ENCODE results near the gene MRPL22. TPM values are rescaled to one million over a fixed set of nuclear protein-coding genes. Genes with fewer than 3 reads are reported as not detected.
"Not testable (repeated sequence)": the region's sequence is repeated elsewhere in the genome, so short reads cannot be mapped to it uniquely, and the experiment has no call there.

The MRPL22 gene
- total RNA-seq, 4 donors from 2014 or later: 12.2 to 18.1 (median 14.3) TPM

DNA sequence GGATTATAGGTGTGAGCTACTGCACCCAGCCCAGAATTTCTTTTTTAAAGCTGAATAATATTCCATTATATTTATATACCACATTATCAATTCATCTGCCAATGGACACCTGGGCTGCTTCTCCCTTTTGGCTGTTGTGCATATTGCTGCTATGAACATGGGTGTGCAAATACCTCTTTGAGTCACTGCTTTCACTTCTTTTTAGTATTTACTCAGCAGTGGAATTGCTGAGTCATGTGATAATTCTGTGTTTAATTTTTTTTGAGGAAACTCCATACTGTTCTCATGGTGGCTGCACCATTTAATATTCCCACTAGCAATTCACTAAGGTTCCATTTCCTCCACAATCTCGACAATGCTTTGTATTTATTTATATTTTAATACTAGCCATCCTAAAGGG is 36.5 kb downstream of the MRPL22 start:
- Histone ChIP-seq H3K27me3 (no peaks in the 10 kb centered on the region), H3K4me1 (peaks cover 0 to 3% (median 0%) of the 10 kb centered on the region in 4 donors), H3K36me3 (peaks cover 0 to 17% (median 0%) of the 10 kb centered on the region in 3 donors), H3K4me3 (no peak overlapping the region), H3K27ac (no peak overlapping the region), H3K9me3 (peaks cover 0 to 6% (median 0%) of the 10 kb centered on the region in 4 donors)
- WGBS, 2 donors: 70 to 78% methylated on average over 1 of the region's 1 CpG
- no peak for TF ChIP-seq EP300 (IDR thresholded peaks at IDR 0.05)
- no peak for TF ChIP-seq POLR2A (IDR thresholded peaks at IDR 0.05)
- TF ChIP-seq, protein P1, sequence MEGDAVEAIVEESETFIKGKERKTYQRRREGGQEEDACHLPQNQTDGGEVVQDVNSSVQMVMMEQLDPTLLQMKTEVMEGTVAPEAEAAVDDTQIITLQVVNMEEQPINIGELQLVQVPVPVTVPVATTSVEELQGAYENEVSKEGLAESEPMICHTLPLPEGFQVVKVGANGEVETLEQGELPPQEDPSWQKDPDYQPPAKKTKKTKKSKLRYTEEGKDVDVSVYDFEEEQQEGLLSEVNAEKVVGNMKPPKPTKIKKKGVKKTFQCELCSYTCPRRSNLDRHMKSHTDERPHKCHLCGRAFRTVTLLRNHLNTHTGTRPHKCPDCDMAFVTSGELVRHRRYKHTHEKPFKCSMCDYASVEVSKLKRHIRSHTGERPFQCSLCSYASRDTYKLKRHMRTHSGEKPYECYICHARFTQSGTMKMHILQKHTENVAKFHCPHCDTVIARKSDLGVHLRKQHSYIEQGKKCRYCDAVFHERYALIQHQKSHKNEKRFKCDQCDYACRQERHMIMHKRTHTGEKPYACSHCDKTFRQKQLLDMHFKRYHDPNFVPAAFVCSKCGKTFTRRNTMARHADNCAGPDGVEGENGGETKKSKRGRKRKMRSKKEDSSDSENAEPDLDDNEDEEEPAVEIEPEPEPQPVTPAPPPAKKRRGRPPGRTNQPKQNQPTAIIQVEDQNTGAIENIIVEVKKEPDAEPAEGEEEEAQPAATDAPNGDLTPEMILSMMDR (IDR thresholded peaks at IDR 0.05): no peak
- DNase-seq (ENCODE audit: low spot score in 2 of 2): no peak

DNA sequence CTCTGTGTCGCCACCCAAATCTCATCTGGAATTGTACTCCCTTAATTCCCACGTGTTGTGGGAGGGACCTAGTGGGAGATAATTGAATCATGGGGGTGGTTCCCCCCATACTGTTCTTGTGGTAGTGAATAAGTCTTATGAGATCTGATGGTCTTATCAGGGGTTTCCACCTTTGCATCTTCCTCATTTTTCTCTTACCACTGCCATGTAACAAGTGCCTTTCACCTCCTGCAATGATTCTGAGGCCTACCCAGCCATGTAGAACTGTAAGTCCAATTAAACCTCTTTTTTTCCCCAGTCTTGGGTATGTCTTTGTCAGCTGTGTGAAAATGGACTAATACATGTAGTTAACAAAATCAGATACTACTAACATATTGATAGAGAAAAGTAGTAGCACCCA is 37.4 kb downstream of the MRPL22 start:
- not testable (repeated sequence) for H3K9me3 ChIP-seq; H3K4me3 ChIP-seq; DNase-seq (ENCODE audit: low spot score in 2 of 2); H3K27ac ChIP-seq; H3K4me1 ChIP-seq; H3K27me3 ChIP-seq
- WGBS, 2 donors: 90 to 94% methylated on average over 2 of the region's 2 CpGs
- H3K36me3 ChIP-seq: peaks cover 0 to 17% (median 0%) of the 10 kb centered on the region in 3 donors

DNA sequence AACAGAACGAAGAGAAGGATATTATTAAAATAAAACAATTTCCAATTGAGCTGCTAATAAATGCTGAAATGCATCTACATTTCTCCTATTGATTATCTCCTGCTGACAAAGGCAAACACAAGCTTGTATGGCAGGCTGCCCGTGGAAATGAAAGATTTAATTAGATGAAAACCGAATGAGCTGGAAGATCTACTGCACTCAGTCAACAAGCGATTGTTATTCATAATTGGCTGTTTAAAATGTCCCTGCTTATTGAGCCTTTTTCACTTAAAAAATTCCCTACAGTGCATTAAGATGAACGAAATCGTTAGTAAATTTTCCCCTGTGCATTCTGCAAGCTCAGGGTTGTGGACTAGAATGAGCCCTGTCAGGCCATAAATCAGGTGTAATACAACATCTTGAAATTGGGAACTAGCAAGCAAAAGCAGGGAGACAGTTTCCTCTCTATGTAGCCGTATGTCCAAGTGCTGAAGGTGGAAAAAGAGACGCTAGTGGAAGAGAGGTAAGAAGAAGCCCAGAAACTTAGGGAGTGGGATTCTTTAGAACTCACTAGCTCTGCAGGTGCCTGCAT is 44.2 kb downstream of the MRPL22 start:
- Histone ChIP-seq H3K27ac (no peak overlapping the region), H3K4me3 (no peak overlapping the region), H3K9me3 (no peaks in the 10 kb centered on the region), H3K36me3 (no peaks in the 10 kb centered on the region), H3K4me1 (no peaks in the 10 kb centered on the region), H3K27me3 (no peaks in the 10 kb centered on the region)
- 54 to 60% methylated on average over 8 of the region's 8 CpGs for WGBS, 2 donors
- TF ChIP-seq, protein P1 (IDR thresholded peaks at IDR 0.05): no peak
- TF ChIP-seq POLR2A (IDR thresholded peaks at IDR 0.05): no peak
- no peak for TF ChIP-seq EP300 (IDR thresholded peaks at IDR 0.05)
- no peak for DNase-seq (ENCODE audit: low spot score in 2 of 2)

DNA sequence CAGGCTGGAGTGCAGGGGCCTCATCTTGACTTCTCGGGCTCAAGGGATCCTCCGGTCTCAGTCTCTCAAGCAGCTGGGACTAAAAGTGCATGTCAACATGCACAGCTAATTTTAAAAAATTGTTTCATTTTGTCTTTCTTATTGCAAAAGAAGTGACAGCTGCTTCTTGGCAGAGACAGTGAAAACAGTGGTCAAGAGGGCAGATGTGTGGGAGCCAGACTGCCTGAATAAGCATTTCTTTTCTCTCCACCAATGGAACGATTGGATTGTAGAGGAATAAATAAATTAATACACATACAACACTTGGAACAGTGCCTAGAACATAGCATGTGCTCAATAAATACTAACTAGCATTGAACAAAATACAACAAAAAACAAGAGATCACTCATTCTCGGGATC is 45.3 kb downstream of the MRPL22 start:
- no peaks in the 10 kb centered on the region for H3K27me3 ChIP-seq
- no peak overlapping the region for H3K4me3 ChIP-seq
- H3K27ac ChIP-seq: no peak overlapping the region
- WGBS, 2 donors: 27 to 32% methylated on average over 4 of the region's 4 CpGs
- TF ChIP-seq EP300 (IDR thresholded peaks at IDR 0.05) (no peak), POLR2A (IDR thresholded peaks at IDR 0.05) (no peak)
- TF ChIP-seq, protein P1 (IDR thresholded peaks at IDR 0.05): no peak
- DNase-seq (ENCODE audit: low spot score in 2 of 2): no peak
- no peaks in the 10 kb centered on the region for H3K36me3 ChIP-seq
- no peaks in the 10 kb centered on the region for H3K9me3 ChIP-seq
- no peaks in the 10 kb centered on the region for H3K4me1 ChIP-seq

DNA sequence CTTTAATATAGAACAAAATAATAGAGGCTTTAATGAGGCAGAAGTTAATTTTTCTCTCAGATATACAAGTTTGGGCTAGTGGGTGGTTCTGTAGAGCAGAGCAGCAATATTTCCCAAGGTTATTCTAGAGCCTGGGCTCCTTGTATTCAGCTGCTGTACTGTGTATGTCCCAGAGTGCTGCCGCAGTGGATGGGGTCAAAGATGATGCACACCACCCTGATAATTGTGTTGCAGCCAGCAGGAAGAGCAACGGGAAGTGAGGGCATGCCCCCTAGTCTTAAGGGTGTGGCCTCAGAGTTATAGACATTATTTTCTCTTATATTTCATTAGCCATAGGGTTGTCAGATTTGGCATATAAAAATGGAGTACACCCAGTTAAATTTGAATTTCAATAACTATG is 48.8 kb downstream of the MRPL22 start:
- WGBS, 2 donors: 40 to 46% methylated on average over 2 of the region's 2 CpGs
- H3K9me3 ChIP-seq: no peaks in the 10 kb centered on the region
- no peaks in the 10 kb centered on the region for H3K4me1 ChIP-seq
- H3K27me3 ChIP-seq: no peaks in the 10 kb centered on the region
- TF ChIP-seq POLR2A (IDR thresholded peaks at IDR 0.05) (no peak), EP300 (IDR thresholded peaks at IDR 0.05) (no peak)
- TF ChIP-seq, protein P1 (IDR thresholded peaks at IDR 0.05): no peak
- no peak overlapping the region for H3K4me3 ChIP-seq
- no peak overlapping the region for H3K27ac ChIP-seq
- DNase-seq (ENCODE audit: low spot score in 2 of 2): no peak
- no peaks in the 10 kb centered on the region for H3K36me3 ChIP-seq

- Histone ChIP-seq H3K9me3 (no peaks in the 10 kb centered on the region), H3K4me1 (no peaks in the 10 kb centered on the region), H3K36me3 (no peaks in the 10 kb centered on the region), H3K27ac (no peak overlapping the region), H3K27me3 (no peaks in the 10 kb centered on the region), H3K4me3 (no peak overlapping the region)
- DNase-seq (ENCODE audit: low spot score in 2 of 2): no peak
- TF ChIP-seq, protein P1 (IDR thresholded peaks at IDR 0.05): no peak
- TF ChIP-seq EP300 (IDR thresholded peaks at IDR 0.05) (no peak), POLR2A (IDR thresholded peaks at IDR 0.05) (no peak)
- WGBS, 2 donors: 42 to 66% methylated on average over 2 of the region's 2 CpGs
Observed at GRCh38 chr5:154993461-154993860, 52.6 kb downstream of the MRPL22 start.

All from tibial nerve (tissue), 4 donors.